ENCODE data around the gene RPS6KA2. TPM values are rescaled to one million over a fixed set of nuclear protein-coding genes. Genes with fewer than 3 reads are reported as not detected.

The RPS6KA2 gene
- total RNA-seq, 1 experiment from 2014 or later: 18.5 TPM

GRCh38 chr6:166637812-166638572 is 10.9 kb upstream of the RPS6KA2 start:
- CTCF ChIA-PET: no interaction called here
- BruUV-seq (replicated peaks): no TSS peak
- intact Hi-C loops (cut with micrococcal nuclease; ENCODE audit: unreplicated experiment): no loop called here

GRCh38 chr6:166636934-166637333 is 9.9 kb upstream of the RPS6KA2 start:
- DNase-seq: no peak
- Histone ChIP-seq H3K79me2 (ENCODE audit: low read depth) (no peaks in the 10 kb centered on the region), H3K27me3 (ENCODE audit: insufficient read depth, low read depth) (peaks cover 6% of the 10 kb centered on the region; the same call in 1 of the 2 replicates), H3F3A (ENCODE audit: insufficient read depth, low read depth) (no peaks in the 10 kb centered on the region), H3K4me2 (no peak overlapping the region), H2AFZ (no peak overlapping the region), H4K20me1 (ENCODE audit: insufficient read depth) (no peaks in the 10 kb centered on the region), H3K27ac (no peak overlapping the region), H3K4me3 (no peak overlapping the region), H3K9me3 (ENCODE audit: insufficient read depth, low read depth) (no peaks in the 10 kb centered on the region), H3K4me1 (replicated peaks; ENCODE audit: insufficient read depth) (no peaks in the 10 kb centered on the region), H3K36me3 (ENCODE audit: low read depth) (no peaks in the 10 kb centered on the region), H3K9me2 (ENCODE audit: insufficient read depth) (no peaks in the 10 kb centered on the region)
- intact Hi-C loops (cut with micrococcal nuclease; ENCODE audit: unreplicated experiment): no loop called here
- BruUV-seq (replicated peaks): no TSS peak
- ChIA-PET CTCF (no interaction called here), POLR2A (ENCODE audit: unreplicated experiment) (no interaction called here)
- TF ChIP-seq EZH2 (IDR thresholded peaks at IDR 0.05; ENCODE audit: low read depth) (no peak), CTCF (conservative IDR thresholded peaks at IDR 0.05) (no peak)

More at GRCh38 chr6:166637812-166638572, 10.9 kb upstream of the RPS6KA2 start:
- H3K4me3 ChIP-seq: no peak overlapping the region
- no peaks in the 10 kb centered on the region; the same call in 1 of the 2 replicates for H3K9me2 ChIP-seq (ENCODE audit: insufficient read depth)
- no peak for DNase-seq
- no peak overlapping the region for H2AFZ ChIP-seq
- POLR2A ChIA-PET (ENCODE audit: unreplicated experiment): no interaction called here
- H3F3A ChIP-seq (ENCODE audit: insufficient read depth, low read depth): no peaks in the 10 kb centered on the region
- H3K4me1 ChIP-seq (replicated peaks; ENCODE audit: insufficient read depth): no peaks in the 10 kb centered on the region
- H4K20me1 ChIP-seq (ENCODE audit: insufficient read depth): no peaks in the 10 kb centered on the region
- H3K9me3 ChIP-seq (ENCODE audit: insufficient read depth, low read depth): no peaks in the 10 kb centered on the region
- H3K79me2 ChIP-seq (ENCODE audit: low read depth): no peaks in the 10 kb centered on the region
- peaks cover 6% of the 10 kb centered on the region; the same call in 1 of the 2 replicates for H3K27me3 ChIP-seq (ENCODE audit: insufficient read depth, low read depth)
- TF ChIP-seq CTCF (conservative IDR thresholded peaks at IDR 0.05) (no peak), EZH2 (IDR thresholded peaks at IDR 0.05; ENCODE audit: low read depth) (no peak)
- no peak overlapping the region for H3K4me2 ChIP-seq
- H3K27ac ChIP-seq: no peak overlapping the region
- no peaks in the 10 kb centered on the region for H3K36me3 ChIP-seq (ENCODE audit: low read depth)

GRCh38 chr6:166636191-166636933 is 9.3 kb upstream of the RPS6KA2 start:
- DNase-seq: no peak

More at GRCh38 chr6:166636191-166636933, 9.3 kb upstream of the RPS6KA2 start:
- H3K4me3 ChIP-seq: no peak overlapping the region
- no TSS peak for BruUV-seq (replicated peaks)
- POLR2A ChIA-PET (ENCODE audit: unreplicated experiment): no interaction called here
- H2AFZ ChIP-seq: no peak overlapping the region
- no peaks in the 10 kb centered on the region for H3K9me3 ChIP-seq (ENCODE audit: insufficient read depth, low read depth)
- H4K20me1 ChIP-seq (ENCODE audit: insufficient read depth): no peaks in the 10 kb centered on the region
- H3K27me3 ChIP-seq (ENCODE audit: insufficient read depth, low read depth): peaks cover 6% of the 10 kb centered on the region; the same call in 1 of the 2 replicates
- TF ChIP-seq CTCF (conservative IDR thresholded peaks at IDR 0.05) (no peak), EZH2 (IDR thresholded peaks at IDR 0.05; ENCODE audit: low read depth) (no peak)
- H3K4me1 ChIP-seq (replicated peaks; ENCODE audit: insufficient read depth): no peaks in the 10 kb centered on the region
- H3K79me2 ChIP-seq (ENCODE audit: low read depth): no peaks in the 10 kb centered on the region
- no peaks in the 10 kb centered on the region for H3K36me3 ChIP-seq (ENCODE audit: low read depth)
- no peak overlapping the region for H3K4me2 ChIP-seq
- CTCF ChIA-PET: no interaction called here
- no peaks in the 10 kb centered on the region for H3F3A ChIP-seq (ENCODE audit: insufficient read depth, low read depth)
- intact Hi-C loops (cut with micrococcal nuclease; ENCODE audit: unreplicated experiment): no loop called here
- no peak overlapping the region for H3K27ac ChIP-seq
- H3K9me2 ChIP-seq (ENCODE audit: insufficient read depth): no peaks in the 10 kb centered on the region
